Stimulated activated CD8-positive, alpha-beta memory T cell treated with anti-CD3 and anti-CD28 coated beads, Interleukin-12 subunit alpha, Interleukin-12 subunit beta, amount 100 ng/mL, for 1 hour (primary cell): ENCODE results near the gene CD300LF.
A peak's percentile ranks its signal among the peaks of the same experiment; 100 is the strongest.

Experiments used
- DNase-seq: peaks from one replicate; pipeline ENCODE4 v3.0.0-alpha.2; 2020; ENCODE audit warnings: low read depth

CD300LF gene

GRCh38 chr17:74745548-74746177, 32.9 kb upstream of the CD300LF start:
- no peak for DNase-seq

DNA sequence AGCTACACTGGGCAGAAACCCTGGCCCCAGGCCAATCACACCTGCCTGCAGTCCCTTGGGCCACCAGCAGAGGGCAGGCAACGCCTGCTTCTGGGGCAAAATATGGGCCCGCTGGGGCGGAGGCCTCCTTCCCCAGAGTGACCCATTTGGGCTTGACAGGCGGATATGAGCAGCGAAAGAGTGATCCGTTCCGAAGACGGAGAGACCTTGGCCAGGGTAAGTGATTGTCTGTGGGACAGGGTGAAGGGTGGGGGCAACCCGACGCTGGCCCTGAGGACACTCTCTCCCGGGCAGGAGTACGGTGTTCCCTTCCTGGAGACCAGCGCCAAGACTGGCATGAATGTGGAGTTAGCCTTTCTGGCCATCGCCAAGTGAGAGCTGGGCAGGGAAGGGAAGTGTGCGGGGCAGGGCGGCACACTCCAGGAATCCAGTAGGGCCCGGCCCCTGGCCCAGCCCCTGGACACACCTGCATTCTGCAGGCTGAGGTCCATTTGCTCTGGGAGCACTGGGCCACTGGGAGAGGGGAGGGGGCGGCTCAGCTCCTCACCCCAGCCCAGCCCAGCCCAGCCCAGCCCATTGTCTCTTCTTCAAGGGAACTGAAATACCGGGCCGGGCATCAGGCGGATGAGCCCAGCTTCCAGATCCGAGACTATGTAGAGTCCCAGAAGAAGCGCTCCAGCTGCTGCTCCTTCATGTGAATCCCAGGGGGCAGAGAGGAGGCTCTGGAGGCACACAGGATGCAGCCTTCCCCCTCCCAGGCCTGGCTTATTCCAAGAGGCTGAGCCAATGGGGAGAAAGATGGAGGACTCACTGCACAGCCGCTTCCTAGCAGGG, 32.2 kb upstream of the CD300LF start:
- peak; percentile 70 for DNase-seq

GRCh38 chr17:74744349-74744713, 31.6 kb upstream of the CD300LF start:
- no peak for DNase-seq

GRCh38 chr17:74743755-74744154, 31.0 kb upstream of the CD300LF start:
- no peak for DNase-seq

DNA sequence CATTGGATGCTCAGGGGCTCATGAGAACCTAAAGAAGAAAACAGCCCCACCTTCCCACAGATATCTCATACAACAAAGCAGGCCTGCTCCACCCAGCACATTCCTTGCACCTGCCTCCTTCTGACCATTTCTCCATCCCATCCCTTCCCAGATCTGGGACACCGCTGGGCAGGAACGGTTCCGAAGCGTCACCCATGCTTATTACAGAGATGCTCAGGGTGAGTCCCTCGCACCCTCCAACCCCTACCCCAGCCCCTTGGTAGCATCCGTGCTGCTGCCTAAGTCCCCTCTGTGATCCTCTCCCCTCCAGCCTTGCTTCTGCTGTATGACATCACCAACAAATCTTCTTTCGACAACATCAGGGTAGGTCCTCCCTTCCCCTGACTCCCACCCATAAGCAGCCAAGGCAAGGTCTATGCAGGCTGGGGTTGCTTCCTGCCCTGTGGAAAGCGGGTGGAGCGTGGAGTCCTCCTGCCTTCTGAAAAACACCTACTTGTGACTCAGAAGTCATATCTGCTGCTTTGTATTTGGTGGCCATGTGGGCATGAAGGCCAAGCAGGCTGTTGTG, 30.3 kb upstream of the CD300LF start:
- no peak for DNase-seq

- DNase-seq: no peak
Observed at GRCh38 chr17:74742153-74742515, 29.4 kb upstream of the CD300LF start.

- DNase-seq: no peak
Observed at GRCh38 chr17:74740641-74741387, 28.1 kb upstream of the CD300LF start.

GRCh38 chr17:74740173-74740572, 27.4 kb upstream of the CD300LF start:
- no peak for DNase-seq

GRCh38 chr17:74739227-74739831, 26.6 kb upstream of the CD300LF start:
- no peak for DNase-seq

DNA sequence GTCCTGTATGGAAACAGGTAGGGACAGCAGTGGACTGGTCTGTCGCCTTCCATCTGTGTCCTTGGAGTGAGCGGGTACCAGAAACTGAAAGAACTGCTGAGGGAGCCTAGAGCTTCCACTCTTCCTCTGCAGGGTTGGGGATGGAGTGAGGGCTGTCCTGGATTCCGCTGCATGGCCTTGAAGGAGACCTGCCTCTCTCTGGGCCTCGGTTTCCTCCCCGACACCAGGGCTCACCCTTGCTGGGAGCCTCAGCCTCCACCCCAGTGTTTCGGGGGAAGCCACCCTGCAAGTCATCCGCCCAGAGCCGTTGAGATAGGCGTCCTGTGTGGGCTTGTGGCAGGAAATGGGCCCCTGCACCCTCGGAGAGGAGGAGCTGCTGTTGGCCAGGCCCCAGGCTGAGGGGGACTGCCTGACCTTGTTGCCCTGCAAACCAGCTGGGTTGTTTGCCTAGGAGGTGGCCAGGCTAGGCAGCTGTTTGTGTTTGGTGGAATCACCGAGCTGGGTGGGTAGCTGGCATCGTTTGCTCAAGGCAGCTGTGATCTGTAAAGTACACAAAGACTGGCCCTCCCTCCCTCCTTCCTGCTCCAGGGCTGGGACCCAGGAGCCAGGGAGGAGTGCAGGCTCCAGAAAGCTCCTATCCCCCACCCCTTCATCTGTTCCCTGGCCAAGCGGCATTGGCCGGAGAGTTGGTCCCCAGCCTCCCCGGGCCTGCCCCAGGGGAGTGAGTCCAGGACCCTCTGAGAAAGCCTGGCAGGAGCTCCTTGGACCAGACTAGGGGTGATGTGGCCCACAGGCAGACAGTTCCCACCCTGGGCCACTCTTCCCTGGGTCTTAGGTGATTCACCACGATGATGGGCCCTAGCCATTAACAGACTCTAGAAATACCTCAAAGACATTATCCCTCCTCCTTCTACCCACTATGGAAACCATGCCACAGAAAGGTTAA, 25.6 kb upstream of the CD300LF start:
- DNase-seq: peak; percentile 68

DNA sequence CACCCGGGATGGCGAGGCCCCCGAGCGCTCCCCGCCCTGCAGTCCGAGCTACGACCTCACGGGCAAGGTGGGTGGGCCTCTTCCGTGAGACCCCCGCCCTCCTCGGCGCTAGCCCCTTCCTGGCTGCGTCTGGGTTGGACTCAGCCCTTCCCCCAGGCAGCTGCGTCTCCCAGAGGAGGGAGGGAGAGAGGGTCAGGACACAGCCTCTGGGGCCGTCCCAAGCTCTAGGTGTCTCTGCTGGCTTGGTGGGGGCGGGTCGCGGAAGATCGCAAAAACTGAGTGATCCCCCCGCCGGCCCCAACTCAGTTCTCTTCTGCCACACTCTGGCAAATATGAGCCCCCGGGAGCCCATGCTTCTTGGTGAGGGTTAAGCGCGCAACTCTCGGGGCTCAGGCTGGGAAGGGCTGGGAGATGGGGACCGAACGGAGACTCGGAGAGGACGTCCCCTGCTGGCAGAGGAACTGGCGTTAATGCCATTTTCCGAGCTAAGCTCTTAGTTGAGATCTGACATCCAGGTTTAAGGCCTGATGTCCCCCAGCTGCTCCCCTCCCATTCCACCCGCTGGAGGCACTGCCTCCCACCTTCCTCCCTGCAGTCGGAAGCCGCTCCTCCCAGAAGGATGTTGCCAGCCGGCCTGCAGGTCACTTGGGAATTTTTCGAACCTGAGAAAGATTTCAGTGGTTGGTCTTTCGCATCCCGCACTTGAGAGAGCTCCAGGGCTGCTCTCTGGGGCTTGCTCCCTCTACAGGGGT, 24.8 kb upstream of the CD300LF start:
- no peak for DNase-seq

DNA sequence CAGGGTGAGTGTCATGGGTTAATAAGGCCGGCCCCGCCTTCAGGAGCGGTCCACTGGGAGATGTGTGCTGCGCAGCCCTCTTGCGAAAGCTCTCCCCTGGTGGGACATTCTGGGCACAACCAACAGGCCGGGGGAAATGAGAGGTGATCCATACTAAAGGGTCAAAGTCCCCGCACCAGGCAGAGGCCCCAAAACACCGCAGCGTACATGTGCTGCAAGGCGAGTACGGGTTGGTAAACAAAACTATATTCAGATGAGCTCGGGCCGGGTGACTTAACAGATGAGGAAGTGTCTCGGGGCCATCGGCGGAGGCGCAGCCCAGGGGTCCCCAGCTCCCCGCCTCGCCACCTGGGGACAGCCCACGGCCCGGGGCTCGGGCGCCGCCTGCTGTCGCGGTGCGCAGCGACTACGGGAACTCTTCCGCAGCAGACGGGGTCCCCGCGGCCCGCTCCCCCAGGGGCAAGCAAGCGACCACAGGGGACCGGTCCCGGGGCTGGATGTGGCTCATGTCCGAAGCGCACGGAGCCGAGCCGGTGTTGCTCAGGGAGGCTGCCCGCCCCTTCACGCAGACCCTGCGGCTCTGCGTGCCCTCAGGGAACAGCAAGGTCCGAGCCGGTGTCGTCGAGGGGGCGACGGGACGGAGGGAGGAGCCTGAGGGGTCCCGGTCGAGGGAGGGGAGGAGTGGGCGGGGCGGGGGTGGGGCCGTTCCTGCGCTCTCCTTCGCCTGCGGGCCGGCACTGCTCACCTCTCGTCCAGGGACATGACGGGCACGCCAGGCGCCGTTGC, 24.0 kb upstream of the CD300LF start, which contains the start of gene RAB37:
RAB37 (plus strand) TSS at position 744 of the 786 bp plus-strand sequence; CDS start at position 761, 17 bp downstream.
- DNase-seq: no peak

GRCh38 chr17:74734256-74734655, 21.5 kb upstream of the CD300LF start:
- DNase-seq: no peak

GRCh38 chr17:74733365-74734122, 20.8 kb upstream of the CD300LF start:
- DNase-seq: no peak

GRCh38 chr17:74732042-74732867, 19.5 kb upstream of the CD300LF start:
- DNase-seq: no peak

- no peak for DNase-seq
Observed at GRCh38 chr17:74731347-74731605, 18.6 kb upstream of the CD300LF start.

- no peak for DNase-seq
Observed at GRCh38 chr17:74730491-74731346, 18.0 kb upstream of the CD300LF start.
